Ovary (tissue), 9 donors: ENCODE measurements around the gene GPBP1. TPM values are rescaled to one million over a fixed set of nuclear protein-coding genes. Genes with fewer than 3 reads are reported as not detected.

ENCODE experiments used
- DNase-seq, 5 donors: peaks; one replicate each; pipeline ENCODE4 v3.0.0-alpha.2; 2019 to 2020
- H3K27ac ChIP-seq, 2 donors: fragments of 200-600 bp; one replicate each; pipeline versions ENCODE4 v1.5.1 to v1.8.0; 2019 to 2022
- H3K27me3 ChIP-seq: fragments of 200-600 bp; one replicate; pipeline ENCODE4 v1.8.0; 2022
- H3K36me3 ChIP-seq: fragments of 200-600 bp; sonication (generic); one replicate; pipeline ENCODE4 v1.5.1; 2019
- H3K4me1 ChIP-seq: one replicate; pipeline ENCODE4 v1.8.1; 2013; ENCODE audit warnings: mild to moderate bottlenecking, moderate library complexity; ENCODE audit not compliant: insufficient read depth
- H3K4me3 ChIP-seq: fragments of 200-600 bp; sonication (generic); one replicate; pipeline ENCODE4 v1.5.1; 2017
- H3K9me3 ChIP-seq, 2 donors: fragments of 200-600 bp in 1 of 2; sonication (generic) in 1 of 2; one replicate each; pipeline versions ENCODE4 v1.5.1 to v1.8.1; 2013 to 2019; ENCODE audit warnings: mild to moderate bottlenecking in 1 of 2, moderate library complexity in 1 of 2
- CTCF ChIP-seq, 3 donors: fragments of 450-650 bp in 2 of 3; fragments of 200-600 bp in 1 of 3; IDR thresholded peaks; one replicate each; pipeline versions ENCODE4 v1.5.1 to v1.8.0; 2016 to 2022; ENCODE audit warnings: antibody characterized with exemption in 3 of 3, mild to moderate bottlenecking in 1 of 3
- EP300 ChIP-seq: sonication (generic); formaldehyde crosslinking; IDR thresholded peaks from one replicate; pipeline ENCODE4 v1.6.1; 2017; ENCODE audit warnings: antibody characterized with exemption
- POLR2A ChIP-seq: fragments of 450-650 bp; IDR thresholded peaks from one replicate; pipeline ENCODE4 v1.6.1; 2017; ENCODE audit warnings: antibody characterized with exemption, mild to moderate bottlenecking, moderate library complexity
- WGBS, 3 donors: extraction: QIAGEN DNeasy Blood & Tissue Kit in 1 of 3; methylation state at CpG; one replicate each; pipeline versions ENCODE4 v1.1.5 to v1.1.7; 2013 to 2017; 5-methylcytosine and 5-hydroxymethylcytosine counted together
- intact Hi-C, 4 donors: fragments of 100-400 bp; cut with DNase I; formaldehyde crosslinking; loops; one replicate each; pipeline versions ENCODE4 v1.11.0 to v1.15.1; 2022 to 2023
- polyA plus RNA-seq, 2 donors: library from polyadenylated mRNA; stranded (reverse); fragments of 200-250 nt in 1 of 2; fragments of 350-450 nt in 1 of 2; fragmentation: Illumina TruSeq in 1 of 2; extraction: RNeasy Lipid Tissue Mini Kit (QIAGEN cat#74804) in 1 of 2; gene quantifications; one replicate each; pipeline ENCODE4 v1.2.3, GENCODE V29; 2013 to 2014
- total RNA-seq, 7 donors: library from RNA; depleted of rRNA in 2 of 7; stranded (reverse); fragments of >200 nt in 2 of 7; fragmentation: NEBNext Ultra II Directional in 3 of 7; extraction: Animal tissue kit (Norgen Biotek cat#: 25700) in 3 of 7; gene quantifications; one replicate each; pipeline versions ENCODE4 v1.1.0 to v1.2.4, GENCODE V29; 2016 to 2023
- donor health status: DM: no; HTN: no; CAD: no; lungs with moderate emphysema.
- donor health status: DM: no; HTN: no; CAD: no.
- donor health status: Bipolar disorder and iron deficiency.
- donor health status: DM: yes; HTN: yes; CAD: no.
- donor health status: DM: no; HTN: no; CAD: no.
- donor health status: DM: yes; HTN: yes; CAD: no.

Gene GPBP1
- total and polyA plus RNA-seq, 9 donors: 63.7 to 124 (median 93.3) TPM

- WGBS, 3 donors: 79 to 85% (median 83%) methylated on average over 4 of the region's 4 CpGs
- intact Hi-C loops: no loop called here
- Histone ChIP-seq H3K4me1 (no peaks in the 10 kb centered on the region), H3K27me3 (no peaks in the 10 kb centered on the region), H3K27ac (no peak overlapping the region), H3K36me3 (no peaks in the 10 kb centered on the region), H3K4me3 (no peak overlapping the region), H3K9me3 (no peaks in the 10 kb centered on the region)
- TF ChIP-seq CTCF (IDR thresholded peaks at IDR 0.05) (no peak), EP300 (no peak), POLR2A (no peak)
- DNase-seq: no peak
Measured at GRCh38 chr5:57231607-57232006, 57.7 kb downstream of the GPBP1 start.

GRCh38 chr5:57232293-57233033 is 58.6 kb downstream of the GPBP1 start:
- Histone ChIP-seq H3K36me3 (no peaks in the 10 kb centered on the region), H3K4me3 (no peak overlapping the region), H3K9me3 (no peaks in the 10 kb centered on the region), H3K27me3 (no peaks in the 10 kb centered on the region), H3K27ac (no peak overlapping the region), H3K4me1 (no peaks in the 10 kb centered on the region)
- TF ChIP-seq EP300 (no peak), POLR2A (no peak), CTCF (IDR thresholded peaks at IDR 0.05) (no peak)
- DNase-seq: no peak
- intact Hi-C loops: no loop called here
- 89 to 91% (median 89%) methylated on average over 6 of the region's 6 CpGs for WGBS, 3 donors

GRCh38 chr5:57243286-57244137 is 69.7 kb downstream of the GPBP1 start:
- H3K27me3 ChIP-seq: no peaks in the 10 kb centered on the region
- H3K4me3 ChIP-seq: no peak overlapping the region
- intact Hi-C loops: no loop called here
- no peak for DNase-seq
- no peaks in the 10 kb centered on the region for H3K9me3 ChIP-seq
- 95% methylated on average over 6 of the region's 6 CpGs for WGBS, 3 donors
- no peaks in the 10 kb centered on the region for H3K4me1 ChIP-seq
- no peak for TF ChIP-seq EP300
- H3K27ac ChIP-seq: no peak overlapping the region
- H3K36me3 ChIP-seq: no peaks in the 10 kb centered on the region

DNA sequence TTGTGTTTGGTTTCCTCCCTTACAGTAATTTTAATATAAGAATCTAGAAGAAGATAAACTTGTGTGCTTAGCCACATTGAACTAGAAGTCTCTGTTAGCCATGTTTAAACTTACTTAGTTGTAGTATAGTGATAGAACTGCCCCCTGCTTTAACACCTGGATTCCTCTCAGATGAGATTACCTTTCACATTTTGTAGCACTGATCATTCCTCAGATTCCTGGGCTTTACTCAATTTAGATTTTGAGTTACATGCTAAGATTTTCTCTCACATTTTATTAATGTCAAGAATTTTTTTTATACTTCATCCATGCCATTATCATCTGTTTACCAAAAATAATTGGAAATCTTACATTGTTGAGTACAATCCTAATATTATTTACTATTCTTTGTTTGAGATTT is 70.5 kb downstream of the GPBP1 start:
- no peaks in the 10 kb centered on the region for H3K9me3 ChIP-seq

More for the DNA sequence above, 70.5 kb downstream of the GPBP1 start:
- TF ChIP-seq CTCF (IDR thresholded peaks at IDR 0.05): no peak
- intact Hi-C loops: no loop called here
- no peaks in the 10 kb centered on the region for H3K4me1 ChIP-seq
- no peak overlapping the region for H3K27ac ChIP-seq
- no peaks in the 10 kb centered on the region for H3K27me3 ChIP-seq
- no peaks in the 10 kb centered on the region for H3K36me3 ChIP-seq
- H3K4me3 ChIP-seq: no peak overlapping the region
- DNase-seq: no peak
